ENCODE measurements around the gene LTB4R. TPM values are rescaled to one million over a fixed set of nuclear protein-coding genes. Genes with fewer than 3 reads are reported as not detected.

LTB4R gene
- polyA plus RNA-seq, 3 donors from 2014 or later = 12.4 to 13.7 (median 12.7) TPM

GRCh38 chr14:24299255-24300191 is 11.8 kb upstream of the LTB4R start, which contains the start of the genes DHRS1 and NOP9:
TSS of gene DHRS1 (minus strand) at chr14:24299780. CDS start at chr14:24299106, 674 bp downstream.
TSS of gene NOP9 (plus strand) at chr14:24299850. CDS start at chr14:24299955, 105 bp downstream.
- Mint-ChIP-seq H3K9me3 (no peaks in the 10 kb centered on the region), H3K4me1 (peaks cover 49 to 63% of the 10 kb centered on the region in 2 donors), H3K27ac (peak within 1 kb of the TSS; percentile 83 to 99 (median 96)), H3K36me3 (peaks cover 17 to 43% (median 21%) of the 10 kb centered on the region in 3 donors), H3K27me3 (ENCODE audit: low read depth in 3 of 3) (peaks cover 2 to 8% (median 6%) of the 10 kb centered on the region in 3 donors), H3K4me3 (peak within 1 kb of the TSS; percentile 90 to 96 (median 93))
- peak; percentile 89 to 91 (median 90) for DNase-seq

GRCh38 chr14:24300326-24300980 is 10.8 kb upstream of the LTB4R start:
- H3K9me3 Mint-ChIP-seq = no peaks in the 10 kb centered on the region
- peaks cover 21 to 47% (median 24%) of the 10 kb centered on the region in 3 donors for H3K36me3 Mint-ChIP-seq
- peak overlapping the region; percentile 90 to 96 (median 93) for H3K4me3 Mint-ChIP-seq
- peaks cover 49 to 71% of the 10 kb centered on the region in 2 donors for H3K4me1 Mint-ChIP-seq
- no peak for DNase-seq
- peaks cover 2 to 8% (median 6%) of the 10 kb centered on the region in 3 donors for H3K27me3 Mint-ChIP-seq (ENCODE audit: low read depth in 3 of 3)
- peak overlapping the region; percentile 83 to 99 (median 96) for H3K27ac Mint-ChIP-seq

GRCh38 chr14:24304019-24304387 is 7.3 kb upstream of the LTB4R start:
- Mint-ChIP-seq H3K27ac (no peak overlapping the region), H3K36me3 (peaks cover 29 to 59% (median 36%) of the 10 kb centered on the region in 3 donors), H3K4me1 (peaks cover 41 to 53% of the 10 kb centered on the region in 2 donors), H3K4me3 (no peak overlapping the region), H3K9me3 (no peaks in the 10 kb centered on the region), H3K27me3 (ENCODE audit: low read depth in 3 of 3) (peaks cover 2 to 6% (median 6%) of the 10 kb centered on the region in 3 donors)
- DNase-seq = no peak

- Mint-ChIP-seq H3K36me3 (peaks cover 25 to 55% (median 32%) of the 10 kb centered on the region in 3 donors), H3K9me3 (no peaks in the 10 kb centered on the region), H3K27ac (peak overlapping the region in 1 of 6 donors; percentile 60), H3K4me1 (peaks cover 40 to 46% of the 10 kb centered on the region in 2 donors), H3K27me3 (ENCODE audit: low read depth in 3 of 3) (peaks cover 0 to 6% (median 3%) of the 10 kb centered on the region in 3 donors), H3K4me3 (no peak overlapping the region)
- DNase-seq = no peak
Observed at GRCh38 chr14:24307156-24307574, 4.1 kb upstream of the LTB4R start.

GRCh38 chr14:24307575-24308341 is 3.5 kb upstream of the LTB4R start, which contains the start of gene CIDEB:
TSS of gene CIDEB (minus strand) at chr14:24307977. CDS start at chr14:24307858, 119 bp downstream.
- peak; percentile 55 to 64 (median 58) for DNase-seq
- H3K36me3 Mint-ChIP-seq = peaks cover 21 to 49% (median 32%) of the 10 kb centered on the region in 3 donors
- peaks cover 46 to 52% of the 10 kb centered on the region in 2 donors for H3K4me1 Mint-ChIP-seq
- H3K4me3 Mint-ChIP-seq = peak within 1 kb of the TSS in 3 of 5 donors; percentile 19 to 84 (median 54)
- peak within 1 kb of the TSS; percentile 82 to 98 (median 96) for H3K27ac Mint-ChIP-seq
- H3K27me3 Mint-ChIP-seq (ENCODE audit: low read depth in 3 of 3) = peaks cover 0 to 6% (median 3%) of the 10 kb centered on the region in 3 donors
- H3K9me3 Mint-ChIP-seq = no peaks in the 10 kb centered on the region

- Mint-ChIP-seq H3K9me3 (no peaks in the 10 kb centered on the region), H3K4me3 (peak overlapping the region in 3 of 5 donors; percentile 19 to 84 (median 54)), H3K36me3 (peaks cover 18 to 45% (median 32%) of the 10 kb centered on the region in 3 donors), H3K27me3 (ENCODE audit: low read depth in 3 of 3) (peaks cover 6 to 11% (median 6%) of the 10 kb centered on the region in 3 donors), H3K27ac (peak overlapping the region; percentile 82 to 98 (median 96)), H3K4me1 (peaks cover 53 to 59% of the 10 kb centered on the region in 2 donors)
- no peak for DNase-seq
Observed at GRCh38 chr14:24308342-24309124, 2.8 kb upstream of the LTB4R start.

GRCh38 chr14:24309538-24310264 is 1.6 kb upstream of the LTB4R start, which contains the start of gene LTB4R2:
TSS of gene LTB4R2 (plus strand) at chr14:24310140. CDS start at chr14:24310665, 525 bp downstream.
- Mint-ChIP-seq H3K36me3 (peaks cover 18 to 37% (median 27%) of the 10 kb centered on the region in 3 donors), H3K27me3 (ENCODE audit: low read depth in 3 of 3) (peaks cover 8 to 17% (median 10%) of the 10 kb centered on the region in 3 donors), H3K27ac (peak within 1 kb of the TSS; percentile 91 to 98 (median 96)), H3K4me1 (peaks cover 65 to 70% of the 10 kb centered on the region in 2 donors), H3K4me3 (peak within 1 kb of the TSS; percentile 79 to 95 (median 84)), H3K9me3 (no peaks in the 10 kb centered on the region)
- no peak for DNase-seq

GRCh38 chr14:24310265-24310645 is 1.0 kb upstream of the LTB4R start:
- Mint-ChIP-seq H3K9me3 (no peaks in the 10 kb centered on the region), H3K4me3 (peak overlapping the region; percentile 79 to 95 (median 84)), H3K27me3 (ENCODE audit: low read depth in 3 of 3) (peaks cover 8 to 17% (median 10%) of the 10 kb centered on the region in 3 donors), H3K4me1 (peaks cover 70 to 71% of the 10 kb centered on the region in 2 donors), H3K36me3 (peaks cover 12 to 31% (median 21%) of the 10 kb centered on the region in 3 donors), H3K27ac (peak overlapping the region; percentile 91 to 98 (median 96))
- no peak for DNase-seq

- H3K36me3 Mint-ChIP-seq = peaks cover 4 to 13% (median 8%) of the 10 kb centered on the region in 3 donors
- peaks cover 8 to 17% (median 10%) of the 10 kb centered on the region in 3 donors for H3K27me3 Mint-ChIP-seq (ENCODE audit: low read depth in 3 of 3)
- H3K27ac Mint-ChIP-seq = peak overlapping the region; percentile 90 to 99 (median 94)
- DNase-seq = peak in 2 of 3 donors; percentile 32 to 33
- no peaks in the 10 kb centered on the region for H3K9me3 Mint-ChIP-seq
- H3K4me1 Mint-ChIP-seq = peaks cover 77% of the 10 kb centered on the region in 2 donors
- peak overlapping the region; percentile 74 to 95 (median 84) for H3K4me3 Mint-ChIP-seq
Observed at GRCh38 chr14:24311837-24312615, 724 bp downstream of the LTB4R start.

- H3K4me1 Mint-ChIP-seq = peaks cover 78 to 84% of the 10 kb centered on the region in 2 donors
- peaks cover 7 to 19% (median 9%) of the 10 kb centered on the region in 3 donors for H3K36me3 Mint-ChIP-seq
- peak; percentile 74 to 77 (median 77) for DNase-seq
- peak overlapping the region; percentile 74 to 95 (median 84) for H3K4me3 Mint-ChIP-seq
- peaks cover 8 to 20% (median 10%) of the 10 kb centered on the region in 3 donors for H3K27me3 Mint-ChIP-seq (ENCODE audit: low read depth in 3 of 3)
- H3K27ac Mint-ChIP-seq = peak overlapping the region; percentile 90 to 99 (median 94)
- H3K9me3 Mint-ChIP-seq = no peaks in the 10 kb centered on the region
Observed at GRCh38 chr14:24312736-24313507, 1.6 kb downstream of the LTB4R start.
